GM18861 (cell line): ENCODE data around the gene TTC36.
"Not testable (repeated sequence)": the region's sequence is repeated elsewhere in the genome, so short reads cannot be mapped to it uniquely, and the experiment has no call there.

Experiments
- ATAC-seq: cut with Tn5 transposase; IDR thresholded peaks from one replicate; pipeline ENCODE4 v1.9.1; 2021; ENCODE audit not compliant: unreplicated experiment

Gene TTC36

GRCh38 chr11:118527109-118527508 is at the start of gene TTC36:
TSS of gene TTC36 (plus strand) at chr11:118527474. CDS start at chr11:118527495, 21 bp downstream.
- ATAC-seq: no peak

GRCh38 chr11:118481238-118481637 is 46.0 kb upstream of the TTC36 start:
- ATAC-seq: not testable (repeated sequence)

- no peak for ATAC-seq
These were observed 42.9 kb upstream of the TTC36 start for GRCh38 chr11:118484405-118484804.

- ATAC-seq: no peak
These were observed 42.0 kb upstream of the TTC36 start for GRCh38 chr11:118485273-118485672.

- no peak for ATAC-seq
These were observed 38.7 kb upstream of the TTC36 start for GRCh38 chr11:118488480-118489109.

- ATAC-seq: no peak
These were observed 36.2 kb upstream of the TTC36 start for GRCh38 chr11:118491041-118491440.

GRCh38 chr11:118497831-118498230 is 29.4 kb upstream of the TTC36 start:
- ATAC-seq: no peak

- no peak for ATAC-seq
These were observed 24.1 kb upstream of the TTC36 start for GRCh38 chr11:118503216-118503615.

GRCh38 chr11:118511601-118512000 is 15.7 kb upstream of the TTC36 start:
- no peak for ATAC-seq

GRCh38 chr11:118514103-118514502 is 13.2 kb upstream of the TTC36 start:
- no peak for ATAC-seq

- no peak for ATAC-seq
These were observed 7.7 kb upstream of the TTC36 start for GRCh38 chr11:118519549-118519948.

- ATAC-seq: peak; percentile 66
These were observed 5.4 kb upstream of the TTC36 start for GRCh38 chr11:118521892-118522311.

- no peak for ATAC-seq
These were observed 4.7 kb upstream of the TTC36 start for GRCh38 chr11:118522571-118523072.

GRCh38 chr11:118524356-118524755 is 2.9 kb upstream of the TTC36 start:
- ATAC-seq: no peak

- no peak for ATAC-seq
These were observed 2.4 kb upstream of the TTC36 start for GRCh38 chr11:118524757-118525470.

- no peak for ATAC-seq
These were observed 586 bp upstream of the TTC36 start for GRCh38 chr11:118526688-118527087.

- no peak for ATAC-seq
These were observed 1.2 kb downstream of the TTC36 start for GRCh38 chr11:118528511-118528910.

GRCh38 chr11:118529584-118530175 is 2.4 kb downstream of the TTC36 start:
- ATAC-seq: no peak

GRCh38 chr11:118530180-118530682 is 3.0 kb downstream of the TTC36 start:
- ATAC-seq: no peak

- no peak for ATAC-seq
These were observed 3.7 kb downstream of the TTC36 start, which contains the start of gene TMEM25 for GRCh38 chr11:118530683-118531596. TSS of gene TMEM25 (plus strand) at chr11:118531192. CDS start at chr11:118531802, 610 bp downstream.
